GM12874 (cell line): ENCODE results near the gene TOGARAM2.

Experiments used
- CTCF ChIP-seq: IDR thresholded peaks from 2 replicates; pipeline ENCODE4 v1.5.1; 2011; ENCODE audit warnings: low read depth, mild to moderate bottlenecking, control low read depth, low read length, moderate library complexity; ENCODE audit not compliant: insufficient read depth

The TOGARAM2 gene

GRCh38 chr2:28981016-28981441 is at the start of gene TOGARAM2:
TOGARAM2 (plus strand) TSS chr2:28981298; CDS start chr2:28994835, 13,537 bp downstream.
- no peak for TF ChIP-seq CTCF

GRCh38 chr2:28934769-28935168 is 46.3 kb upstream of the TOGARAM2 start:
- no peak for TF ChIP-seq CTCF

- TF ChIP-seq CTCF: no peak
Observed at GRCh38 chr2:28941008-28941407, 40.1 kb upstream of the TOGARAM2 start.

GRCh38 chr2:28944535-28945248 is 36.4 kb upstream of the TOGARAM2 start:
- TF ChIP-seq CTCF: no peak

- no peak for TF ChIP-seq CTCF
Observed at GRCh38 chr2:28948160-28948559, 32.9 kb upstream of the TOGARAM2 start.

GRCh38 chr2:28949190-28949589 is 31.9 kb upstream of the TOGARAM2 start:
- no peak for TF ChIP-seq CTCF

- no peak for TF ChIP-seq CTCF
Observed at GRCh38 chr2:28949617-28950305, 31.3 kb upstream of the TOGARAM2 start.
